NCI-H2227 treated with DMSO at 0.1 percent for 48 hours (cell line): ENCODE measurements around the gene FBXO11.
A peak's percentile ranks its signal among the peaks of the same experiment; 100 is the strongest.

Source experiments
- DNase-seq: peaks from one replicate; lab custom pipeline; 2025; lab: John Stamatoyannopoulos, UW

The FBXO11 gene

GRCh38 chr2:47783486-47784351 lies 122.6 kb downstream of the FBXO11 start:
- DNase-seq, result peak; percentile 93

- peak; percentile 90 for DNase-seq
These were observed 123.4 kb downstream of the FBXO11 start, which contains the start of gene MSH6 for GRCh38 chr2:47782671-47783485. MSH6 (plus strand) TSS chr2:47783145; CDS start chr2:47783234, 89 bp downstream.

GRCh38 chr2:47782381-47782670 lies 124.0 kb downstream of the FBXO11 start:
- no peak for DNase-seq

GRCh38 chr2:47779426-47779790 lies 126.9 kb downstream of the FBXO11 start:
- DNase-seq, result no peak

- DNase-seq, result no peak
These were observed 127.4 kb downstream of the FBXO11 start for GRCh38 chr2:47778698-47779425.

- no peak for DNase-seq
These were observed 128.9 kb downstream of the FBXO11 start for GRCh38 chr2:47777277-47777937.

GRCh38 chr2:47774567-47774966 lies 131.7 kb downstream of the FBXO11 start:
- DNase-seq, result no peak

- DNase-seq, result no peak
These were observed 134.0 kb downstream of the FBXO11 start for GRCh38 chr2:47772343-47772742.

- DNase-seq, result no peak
These were observed 135.1 kb downstream of the FBXO11 start for GRCh38 chr2:47771211-47771610.

GRCh38 chr2:47769318-47769717 lies 137.0 kb downstream of the FBXO11 start:
- DNase-seq, result no peak

GRCh38 chr2:47767880-47768609 lies 138.3 kb downstream of the FBXO11 start:
- DNase-seq, result peak; percentile 48

GRCh38 chr2:47767497-47767844 lies 138.8 kb downstream of the FBXO11 start:
- DNase-seq, result no peak

GRCh38 chr2:47751856-47752414 lies 154.4 kb downstream of the FBXO11 start:
- DNase-seq, result no peak

- DNase-seq, result no peak
These were observed 158.4 kb downstream of the FBXO11 start for GRCh38 chr2:47747878-47748277.

- DNase-seq, result no peak
These were observed 162.2 kb downstream of the FBXO11 start for GRCh38 chr2:47744074-47744473.

GRCh38 chr2:47741637-47742036 lies 164.7 kb downstream of the FBXO11 start:
- DNase-seq, result no peak

- DNase-seq, result no peak
These were observed 165.2 kb downstream of the FBXO11 start for GRCh38 chr2:47741101-47741500.
